Measurements from ENCODE around the gene PHACTR3.

The PHACTR3 gene

GRCh38 chr20:59820204-59821041, 216.1 kb downstream of the PHACTR3 start:
- H3K27ac ChIP-seq (ENCODE audit: low read depth, low read length) = no peak overlapping the region
- no peak overlapping the region for H3K4me3 ChIP-seq (ENCODE audit: low read depth in 1 of 5, low read length in 5 of 5)
- peaks cover 0 to 7% (median 0%) of the 10 kb centered on the region in 5 donors for H3K4me1 ChIP-seq (ENCODE audit: control insufficient read depth in 5 of 5, insufficient read depth in 5 of 5, low read length in 5 of 5)
- H3K9me3 ChIP-seq (ENCODE audit: control insufficient read depth in 5 of 5, low read length in 5 of 5) = no peaks in the 10 kb centered on the region
- no peak overlapping the region for H3K9ac ChIP-seq (ENCODE audit: low read length in 5 of 5)
- peaks cover 0 to 6% (median 3%) of the 10 kb centered on the region in 5 donors for H3K27me3 ChIP-seq (ENCODE audit: control insufficient read depth in 5 of 5, insufficient read depth in 4 of 5, low read length in 5 of 5)
- no peaks in the 10 kb centered on the region for H3K36me3 ChIP-seq (ENCODE audit: control insufficient read depth in 5 of 5, insufficient read depth in 5 of 5, low read length in 5 of 5)

- Histone ChIP-seq H3K27me3 (ENCODE audit: control insufficient read depth in 5 of 5, insufficient read depth in 4 of 5, low read length in 5 of 5) (peaks cover 0 to 6% (median 3%) of the 10 kb centered on the region in 5 donors), H3K9ac (ENCODE audit: low read length in 5 of 5) (no peak overlapping the region), H3K27ac (ENCODE audit: low read depth, low read length) (no peak overlapping the region)
These were observed 216.9 kb downstream of the PHACTR3 start for GRCh38 chr20:59821201-59821600.

GRCh38 chr20:59821788-59822187, 217.4 kb downstream of the PHACTR3 start:
- Histone ChIP-seq H3K9ac (ENCODE audit: low read length in 5 of 5) (no peak overlapping the region), H3K36me3 (ENCODE audit: control insufficient read depth in 5 of 5, insufficient read depth in 5 of 5, low read length in 5 of 5) (no peaks in the 10 kb centered on the region), H3K27me3 (ENCODE audit: control insufficient read depth in 5 of 5, insufficient read depth in 4 of 5, low read length in 5 of 5) (peaks cover 0 to 10% (median 3%) of the 10 kb centered on the region in 5 donors), H3K27ac (ENCODE audit: low read depth, low read length) (no peak overlapping the region), H3K9me3 (ENCODE audit: control insufficient read depth in 5 of 5, low read length in 5 of 5) (no peaks in the 10 kb centered on the region), H3K4me1 (ENCODE audit: control insufficient read depth in 5 of 5, insufficient read depth in 5 of 5, low read length in 5 of 5) (peaks cover 0 to 7% (median 0%) of the 10 kb centered on the region in 5 donors), H3K4me3 (ENCODE audit: low read depth in 1 of 5, low read length in 5 of 5) (no peak overlapping the region)

More at GRCh38 chr20:59821201-59821600, 216.9 kb downstream of the PHACTR3 start:
- H3K36me3 ChIP-seq (ENCODE audit: control insufficient read depth in 5 of 5, insufficient read depth in 5 of 5, low read length in 5 of 5) = no peaks in the 10 kb centered on the region
- no peak overlapping the region for H3K4me3 ChIP-seq (ENCODE audit: low read depth in 1 of 5, low read length in 5 of 5)
- H3K4me1 ChIP-seq (ENCODE audit: control insufficient read depth in 5 of 5, insufficient read depth in 5 of 5, low read length in 5 of 5) = peaks cover 0 to 7% (median 0%) of the 10 kb centered on the region in 5 donors
- H3K9me3 ChIP-seq (ENCODE audit: control insufficient read depth in 5 of 5, low read length in 5 of 5) = no peaks in the 10 kb centered on the region

GRCh38 chr20:59822291-59823029, 218.1 kb downstream of the PHACTR3 start:
- no peaks in the 10 kb centered on the region for H3K36me3 ChIP-seq (ENCODE audit: control insufficient read depth in 5 of 5, insufficient read depth in 5 of 5, low read length in 5 of 5)
- no peak overlapping the region for H3K9ac ChIP-seq (ENCODE audit: low read length in 5 of 5)
- peaks cover 0 to 12% (median 4%) of the 10 kb centered on the region in 5 donors for H3K27me3 ChIP-seq (ENCODE audit: control insufficient read depth in 5 of 5, insufficient read depth in 4 of 5, low read length in 5 of 5)
- H3K27ac ChIP-seq (ENCODE audit: low read depth, low read length) = no peak overlapping the region
- no peak overlapping the region for H3K4me3 ChIP-seq (ENCODE audit: low read depth in 1 of 5, low read length in 5 of 5)
- H3K4me1 ChIP-seq (ENCODE audit: control insufficient read depth in 5 of 5, insufficient read depth in 5 of 5, low read length in 5 of 5) = peaks cover 0 to 7% (median 0%) of the 10 kb centered on the region in 5 donors
- no peaks in the 10 kb centered on the region for H3K9me3 ChIP-seq (ENCODE audit: control insufficient read depth in 5 of 5, low read length in 5 of 5)

- Histone ChIP-seq H3K27me3 (ENCODE audit: control insufficient read depth in 5 of 5, insufficient read depth in 4 of 5, low read length in 5 of 5) (peaks cover 0 to 12% (median 3%) of the 10 kb centered on the region in 5 donors), H3K27ac (ENCODE audit: low read depth, low read length) (no peak overlapping the region), H3K4me3 (ENCODE audit: low read depth in 1 of 5, low read length in 5 of 5) (no peak overlapping the region), H3K4me1 (ENCODE audit: control insufficient read depth in 5 of 5, insufficient read depth in 5 of 5, low read length in 5 of 5) (peaks cover 0 to 7% (median 0%) of the 10 kb centered on the region in 5 donors), H3K36me3 (ENCODE audit: control insufficient read depth in 5 of 5, insufficient read depth in 5 of 5, low read length in 5 of 5) (no peaks in the 10 kb centered on the region), H3K9ac (ENCODE audit: low read length in 5 of 5) (no peak overlapping the region), H3K9me3 (ENCODE audit: control insufficient read depth in 5 of 5, low read length in 5 of 5) (no peaks in the 10 kb centered on the region)
These were observed 218.7 kb downstream of the PHACTR3 start for GRCh38 chr20:59823030-59823423.

- Histone ChIP-seq H3K9ac (ENCODE audit: low read length in 5 of 5) (no peak overlapping the region), H3K36me3 (ENCODE audit: control insufficient read depth in 5 of 5, insufficient read depth in 5 of 5, low read length in 5 of 5) (no peaks in the 10 kb centered on the region), H3K4me3 (ENCODE audit: low read depth in 1 of 5, low read length in 5 of 5) (no peak overlapping the region), H3K27ac (ENCODE audit: low read depth, low read length) (no peak overlapping the region), H3K4me1 (ENCODE audit: control insufficient read depth in 5 of 5, insufficient read depth in 5 of 5, low read length in 5 of 5) (peaks cover 0 to 7% (median 0%) of the 10 kb centered on the region in 5 donors), H3K27me3 (ENCODE audit: control insufficient read depth in 5 of 5, insufficient read depth in 4 of 5, low read length in 5 of 5) (peaks cover 0 to 12% (median 3%) of the 10 kb centered on the region in 5 donors), H3K9me3 (ENCODE audit: control insufficient read depth in 5 of 5, low read length in 5 of 5) (no peaks in the 10 kb centered on the region)
These were observed 219.3 kb downstream of the PHACTR3 start for GRCh38 chr20:59823491-59824259.

- Histone ChIP-seq H3K27ac (ENCODE audit: low read depth, low read length) (no peak overlapping the region), H3K36me3 (ENCODE audit: control insufficient read depth in 5 of 5, insufficient read depth in 5 of 5, low read length in 5 of 5) (no peaks in the 10 kb centered on the region), H3K4me1 (ENCODE audit: control insufficient read depth in 5 of 5, insufficient read depth in 5 of 5, low read length in 5 of 5) (peaks cover 0 to 7% (median 0%) of the 10 kb centered on the region in 5 donors), H3K9ac (ENCODE audit: low read length in 5 of 5) (no peak overlapping the region), H3K4me3 (ENCODE audit: low read depth in 1 of 5, low read length in 5 of 5) (no peak overlapping the region), H3K27me3 (ENCODE audit: control insufficient read depth in 5 of 5, insufficient read depth in 4 of 5, low read length in 5 of 5) (peaks cover 0 to 12% (median 3%) of the 10 kb centered on the region in 5 donors), H3K9me3 (ENCODE audit: control insufficient read depth in 5 of 5, low read length in 5 of 5) (no peaks in the 10 kb centered on the region)
These were observed 220.6 kb downstream of the PHACTR3 start for GRCh38 chr20:59824711-59825562.

GRCh38 chr20:59825563-59825920, 221.2 kb downstream of the PHACTR3 start:
- H3K27me3 ChIP-seq (ENCODE audit: control insufficient read depth in 5 of 5, insufficient read depth in 4 of 5, low read length in 5 of 5) = peaks cover 0 to 15% (median 3%) of the 10 kb centered on the region in 5 donors

More at GRCh38 chr20:59825563-59825920, 221.2 kb downstream of the PHACTR3 start:
- Histone ChIP-seq H3K36me3 (ENCODE audit: control insufficient read depth in 5 of 5, insufficient read depth in 5 of 5, low read length in 5 of 5) (no peaks in the 10 kb centered on the region), H3K9ac (ENCODE audit: low read length in 5 of 5) (no peak overlapping the region), H3K9me3 (ENCODE audit: control insufficient read depth in 5 of 5, low read length in 5 of 5) (no peaks in the 10 kb centered on the region), H3K4me3 (ENCODE audit: low read depth in 1 of 5, low read length in 5 of 5) (no peak overlapping the region), H3K27ac (ENCODE audit: low read depth, low read length) (no peak overlapping the region), H3K4me1 (ENCODE audit: control insufficient read depth in 5 of 5, insufficient read depth in 5 of 5, low read length in 5 of 5) (peaks cover 0 to 4% (median 0%) of the 10 kb centered on the region in 5 donors)

All from subcutaneous abdominal adipose tissue (tissue), 5 donors.